Activated naive CD8-positive, alpha-beta T cell treated with anti-CD3 and anti-CD28 coated beads, Interleukin-2, amount 10 ng/mL, durations not matched to agents 7 days and 5 days (primary cell): ENCODE measurements around the gene DHRS9. TPM values are rescaled to one million over a fixed set of nuclear protein-coding genes. Genes with fewer than 3 reads are reported as not detected.
"Not testable (repeated sequence)": the region's sequence is repeated elsewhere in the genome, so short reads cannot be mapped to it uniquely, and the experiment has no call there.

Source experiments
- ATAC-seq: fragments of 150-1000 bp; cut with Tn5 transposase; one replicate; pipeline ENCODE4 v1.10.0; 2021; ENCODE audit warnings: low read depth, moderate library complexity
- POLR2A ChIA-PET: fragments of 350-600 bp; sonication (Branson Sonifier 250); formaldehyde crosslinking; loops from one replicate; lab custom pipeline; 2021; ENCODE audit warnings: antibody characterized with exemption; lab: Charles Lee
- DNase-seq: peaks from one replicate; pipeline ENCODE4 v3.0.0; 2021
- H3K27ac Mint-ChIP-seq: one replicate; pipeline ENCODE4 v1.8.0; 2022; ENCODE audit warnings: mild to moderate bottlenecking, mixed read lengths
- H3K27me3 Mint-ChIP-seq: one replicate; pipeline ENCODE4 v1.8.0; 2022; ENCODE audit warnings: mild to moderate bottlenecking, moderate library complexity, mixed read lengths
- H3K36me3 Mint-ChIP-seq: one replicate; pipeline ENCODE4 v1.8.0; 2021; ENCODE audit warnings: mild to moderate bottlenecking, mixed read lengths
- H3K4me1 Mint-ChIP-seq: one replicate; pipeline ENCODE4 v1.8.0; 2021; ENCODE audit warnings: mixed read lengths
- H3K4me3 Mint-ChIP-seq: one replicate; pipeline ENCODE4 v1.8.0; 2022; ENCODE audit warnings: mild to moderate bottlenecking, moderate library complexity, mixed read lengths
- H3K9me3 Mint-ChIP-seq: one replicate; pipeline ENCODE4 v1.8.0; 2021; ENCODE audit warnings: mixed read lengths
- total RNA-seq, 2 experiments: library from RNA; stranded (reverse); gene quantifications; one replicate each; pipeline ENCODE4 v1.2.3, GENCODE V29; 2021

The DHRS9 gene
- total RNA-seq, 2 experiments from 2014 or later: 0.34 to 0.36 TPM

GRCh38 chr2:169110916-169111315, 41.6 kb downstream of the DHRS9 start:
- POLR2A ChIA-PET: no interaction called here
- Mint-ChIP-seq H3K27ac (no peak overlapping the region), H3K9me3 (no peaks in the 10 kb centered on the region), H3K27me3 (no peaks in the 10 kb centered on the region), H3K36me3 (no peaks in the 10 kb centered on the region), H3K4me1 (peaks cover 30% of the 10 kb centered on the region), H3K4me3 (no peak overlapping the region)
- ATAC-seq: no peak
- DNase-seq: no peak

- no peak for ATAC-seq
- peaks cover 12% of the 10 kb centered on the region for H3K4me1 Mint-ChIP-seq
- no peak overlapping the region for H3K27ac Mint-ChIP-seq
- no peak for DNase-seq
- H3K9me3 Mint-ChIP-seq: no peaks in the 10 kb centered on the region
- no peaks in the 10 kb centered on the region for H3K36me3 Mint-ChIP-seq
- H3K27me3 Mint-ChIP-seq: peaks cover 2% of the 10 kb centered on the region
- POLR2A ChIA-PET: no interaction called here
- H3K4me3 Mint-ChIP-seq: no peak overlapping the region
These were observed 43.5 kb downstream of the DHRS9 start for GRCh38 chr2:169112841-169113240.

DNA sequence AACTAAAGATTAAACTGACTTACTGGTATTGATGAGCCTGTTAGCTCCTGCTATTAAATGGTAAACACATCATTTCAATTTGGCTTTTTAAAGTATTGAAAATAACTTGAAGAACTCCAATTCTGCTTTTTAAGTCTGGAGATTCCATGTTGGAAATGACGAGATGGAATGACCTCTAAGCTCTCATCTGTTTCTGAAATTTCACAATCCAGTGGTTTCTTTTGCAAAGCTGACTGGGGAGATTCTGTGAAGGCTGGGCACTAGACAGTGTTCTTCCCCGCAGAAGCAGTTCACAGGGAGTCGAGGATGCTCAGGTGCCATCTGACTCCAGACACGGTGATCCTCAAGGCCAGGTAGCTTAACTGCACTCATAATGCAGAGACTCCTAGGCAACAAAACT, 44.7 kb downstream of the DHRS9 start:
- Mint-ChIP-seq H3K4me3 (no peak overlapping the region), H3K27me3 (peaks cover 4% of the 10 kb centered on the region), H3K36me3 (no peaks in the 10 kb centered on the region), H3K27ac (no peak overlapping the region), H3K4me1 (peaks cover 3% of the 10 kb centered on the region), H3K9me3 (no peaks in the 10 kb centered on the region)
- POLR2A ChIA-PET: no interaction called here
- DNase-seq (no peak), ATAC-seq (no peak)

DNA sequence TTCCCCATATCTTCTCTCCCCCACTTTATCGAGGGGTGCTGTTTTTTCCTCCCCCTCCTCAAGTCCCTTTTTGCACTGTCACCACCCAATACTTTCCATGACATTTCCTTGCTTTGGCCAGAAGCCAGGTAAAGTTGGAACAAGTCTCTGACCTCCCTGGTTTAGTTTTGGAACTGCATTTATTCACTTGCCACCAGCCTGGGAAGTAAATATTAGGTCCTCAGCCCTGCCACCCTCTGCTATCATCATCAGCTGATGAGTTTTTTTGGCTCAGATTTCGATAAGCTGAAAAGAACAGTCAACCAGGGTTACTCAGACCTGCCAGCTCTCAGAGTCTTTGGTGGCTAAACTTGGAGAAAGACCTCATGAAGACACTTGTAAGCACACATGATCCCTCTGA, 47.0 kb downstream of the DHRS9 start:
- H3K4me1 Mint-ChIP-seq: peaks cover 2% of the 10 kb centered on the region
- ATAC-seq (no peak), DNase-seq (no peak)
- peaks cover 4% of the 10 kb centered on the region for H3K27me3 Mint-ChIP-seq
- POLR2A ChIA-PET: interaction anchor here (1.6 kb wide), 1 partner anchor 9 kb away, joined by 3 read pairs; no protein-coding TSS in a partner anchor
- no peaks in the 10 kb centered on the region for H3K36me3 Mint-ChIP-seq
- H3K27ac Mint-ChIP-seq: no peak overlapping the region
- no peak overlapping the region for H3K4me3 Mint-ChIP-seq
- H3K9me3 Mint-ChIP-seq: no peaks in the 10 kb centered on the region

GRCh38 chr2:169116993-169117392, 47.6 kb downstream of the DHRS9 start:
- Mint-ChIP-seq H3K27ac (no peak overlapping the region), H3K4me1 (peaks cover 2% of the 10 kb centered on the region), H3K9me3 (no peaks in the 10 kb centered on the region), H3K27me3 (peaks cover 8% of the 10 kb centered on the region), H3K4me3 (no peak overlapping the region), H3K36me3 (peaks cover 2% of the 10 kb centered on the region)
- no peak for ATAC-seq
- no peak for DNase-seq
- POLR2A ChIA-PET: interaction anchor here (1.6 kb wide), 1 partner anchor 9 kb away, joined by 3 read pairs; no protein-coding TSS in a partner anchor

DNA sequence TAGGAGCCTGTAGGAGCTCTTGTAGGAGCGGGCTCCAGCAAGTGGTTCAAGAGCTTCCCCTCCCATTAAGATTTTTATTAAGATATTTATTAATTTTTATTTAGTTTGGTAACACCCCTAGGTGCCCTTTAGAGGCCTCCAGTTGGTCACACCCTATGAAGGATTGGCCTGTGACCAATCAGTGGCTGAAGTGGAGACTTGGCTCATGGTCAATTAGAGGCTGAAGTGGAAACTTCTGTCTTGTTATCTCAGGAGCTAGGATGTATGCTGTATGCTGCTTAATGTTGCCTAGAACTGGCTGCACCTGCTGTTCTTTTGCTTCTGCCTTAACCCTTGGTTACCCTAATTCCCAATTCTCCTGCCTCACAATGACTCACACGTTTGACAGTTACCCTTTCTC, 48.7 kb downstream of the DHRS9 start:
- DNase-seq: no peak
- Mint-ChIP-seq H3K4me1 (peaks cover 2% of the 10 kb centered on the region), H3K27me3 (peaks cover 12% of the 10 kb centered on the region), H3K4me3 (no peak overlapping the region), H3K9me3 (no peaks in the 10 kb centered on the region), H3K27ac (no peak overlapping the region), H3K36me3 (peaks cover 2% of the 10 kb centered on the region)
- POLR2A ChIA-PET: no interaction called here
- no peak for ATAC-seq

- H3K4me3 Mint-ChIP-seq: no peak overlapping the region
- POLR2A ChIA-PET: no interaction called here
- peaks cover 24% of the 10 kb centered on the region for H3K27me3 Mint-ChIP-seq
- no peak overlapping the region for H3K27ac Mint-ChIP-seq
- H3K4me1 Mint-ChIP-seq: peaks cover 2% of the 10 kb centered on the region
- no peaks in the 10 kb centered on the region for H3K9me3 Mint-ChIP-seq
- DNase-seq (no peak), ATAC-seq (no peak)
- peaks cover 2% of the 10 kb centered on the region for H3K36me3 Mint-ChIP-seq
These were observed 49.9 kb downstream of the DHRS9 start for GRCh38 chr2:169119123-169119760.

DNA sequence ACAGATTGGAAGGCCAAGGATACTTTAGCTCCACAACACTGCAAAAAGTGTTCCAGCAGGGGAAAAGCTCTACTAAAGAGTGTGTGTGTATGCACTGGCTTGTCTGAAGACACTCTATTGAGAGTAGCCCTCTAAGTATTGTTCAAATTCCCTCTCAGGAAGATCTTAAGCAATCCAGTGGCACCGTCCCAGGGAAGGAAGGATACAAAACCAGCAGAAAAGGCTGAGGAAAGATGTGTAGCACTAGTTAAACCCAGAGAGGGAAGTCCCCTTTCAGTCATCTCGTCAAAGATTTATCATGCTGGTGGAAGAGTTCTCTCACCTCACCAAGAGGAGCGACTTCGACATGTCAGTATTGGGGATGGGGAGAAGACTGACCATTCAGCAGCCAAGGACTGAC, 50.5 kb downstream of the DHRS9 start:
- Mint-ChIP-seq H3K36me3 (peaks cover 2% of the 10 kb centered on the region), H3K9me3 (no peaks in the 10 kb centered on the region), H3K27me3 (peaks cover 27% of the 10 kb centered on the region), H3K4me1 (peaks cover 2% of the 10 kb centered on the region), H3K4me3 (no peak overlapping the region), H3K27ac (no peak overlapping the region)
- DNase-seq: no peak
- ATAC-seq: no peak
- POLR2A ChIA-PET: no interaction called here

- H3K9me3 Mint-ChIP-seq: no peaks in the 10 kb centered on the region
- POLR2A ChIA-PET: no interaction called here
- ATAC-seq: no peak
- H3K27me3 Mint-ChIP-seq: peaks cover 11% of the 10 kb centered on the region
- peaks cover 9% of the 10 kb centered on the region for H3K4me1 Mint-ChIP-seq
- H3K27ac Mint-ChIP-seq: no peak overlapping the region
- H3K4me3 Mint-ChIP-seq: no peak overlapping the region
- DNase-seq: no peak
- no peaks in the 10 kb centered on the region for H3K36me3 Mint-ChIP-seq
These were observed 60.4 kb downstream of the DHRS9 start for GRCh38 chr2:169129703-169130243.

DNA sequence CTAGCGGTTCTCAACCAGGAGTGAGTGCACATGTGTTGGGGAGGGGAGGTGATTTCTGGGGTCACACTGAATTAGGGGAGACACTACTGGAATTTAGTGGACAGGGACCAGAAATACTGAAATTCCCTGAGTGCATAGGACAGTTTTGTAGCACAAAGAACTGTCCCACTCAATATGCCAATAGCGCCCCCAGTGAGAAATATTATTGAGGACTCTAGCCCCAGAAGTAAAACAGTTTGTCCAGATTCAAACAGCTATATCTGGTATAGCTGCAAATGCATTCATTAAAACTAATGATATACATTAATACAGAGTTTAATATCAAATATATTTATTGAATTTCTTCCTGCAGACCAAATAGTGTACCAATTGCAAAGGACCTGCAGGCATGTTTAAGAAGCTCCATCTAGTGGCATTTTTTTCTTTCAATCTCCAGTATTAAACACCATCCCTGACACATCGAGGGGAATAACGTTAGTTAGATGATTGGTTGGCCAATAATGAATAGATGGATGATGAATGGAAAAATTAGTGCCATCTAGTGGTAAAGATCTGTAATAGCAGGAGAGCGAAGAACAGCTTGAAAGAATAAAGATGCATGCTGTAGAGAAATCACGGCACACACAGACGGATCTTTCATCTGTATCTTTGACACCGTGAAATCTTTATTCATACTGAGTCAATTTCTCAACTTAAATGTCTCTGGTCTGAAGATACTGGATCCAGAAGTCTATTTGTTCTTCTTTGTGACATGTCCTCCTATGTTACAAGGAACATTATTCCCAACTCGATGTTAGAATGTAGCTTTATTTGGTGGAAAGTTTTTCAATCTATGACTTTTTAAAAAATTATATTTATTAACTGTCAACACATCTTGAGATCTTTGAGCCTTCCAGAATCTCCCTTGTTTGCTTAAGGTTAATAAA, 62.5 kb downstream of the DHRS9 start:
- Mint-ChIP-seq H3K27ac (no peak overlapping the region), H3K4me3 (no peak overlapping the region), H3K4me1 (peaks cover 9% of the 10 kb centered on the region), H3K9me3 (no peaks in the 10 kb centered on the region), H3K36me3 (no peaks in the 10 kb centered on the region), H3K27me3 (no peaks in the 10 kb centered on the region)
- ATAC-seq: no peak
- POLR2A ChIA-PET: interaction anchor here (1.0 kb wide), 1 partner anchor 169 kb away, joined by 3 read pairs; no protein-coding TSS in a partner anchor
- DNase-seq: no peak

DNA sequence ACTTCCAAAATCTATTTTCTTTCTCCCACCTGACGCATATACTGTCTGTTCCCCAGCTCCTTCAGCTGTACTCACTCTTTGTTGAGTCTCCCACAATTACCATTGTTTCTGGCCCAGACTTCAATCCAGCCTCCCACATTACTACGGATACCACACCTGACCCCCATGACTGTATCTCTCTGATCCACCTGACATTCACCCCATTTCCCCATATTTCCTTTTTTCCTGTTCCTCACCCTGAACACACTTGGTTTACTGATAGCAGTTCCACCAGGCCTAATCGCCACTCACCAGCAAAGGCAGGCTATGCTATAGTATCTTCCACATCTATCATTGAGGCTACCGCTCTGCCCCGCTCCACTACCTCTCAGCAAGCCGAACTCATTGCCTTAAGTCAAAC, 64.9 kb downstream of the DHRS9 start:
- POLR2A ChIA-PET, DNase-seq, ATAC-seq, H3K27me3 Mint-ChIP-seq, H3K27ac Mint-ChIP-seq, H3K4me1 Mint-ChIP-seq, H3K9me3 Mint-ChIP-seq, H3K36me3 Mint-ChIP-seq, H3K4me3 Mint-ChIP-seq: not testable (repeated sequence)

- DNase-seq, H3K9me3 Mint-ChIP-seq, ATAC-seq, H3K4me3 Mint-ChIP-seq, H3K27ac Mint-ChIP-seq, H3K4me1 Mint-ChIP-seq, H3K27me3 Mint-ChIP-seq, H3K36me3 Mint-ChIP-seq, POLR2A ChIA-PET: not testable (repeated sequence)
These were observed 67.1 kb downstream of the DHRS9 start for GRCh38 chr2:169136428-169136827.

GRCh38 chr2:169136885-169137534, 67.6 kb downstream of the DHRS9 start:
- Mint-ChIP-seq H3K36me3 (no peaks in the 10 kb centered on the region), H3K27me3 (peaks cover 4% of the 10 kb centered on the region), H3K27ac (no peak overlapping the region), H3K4me1 (no peaks in the 10 kb centered on the region), H3K4me3 (no peak overlapping the region), H3K9me3 (no peaks in the 10 kb centered on the region)
- ATAC-seq (no peak), DNase-seq (no peak)
- POLR2A ChIA-PET: no interaction called here
